Endothelial cell of umbilical vein (primary cell): ENCODE results near the gene PPP2R3C. TPM values are rescaled to one million over a fixed set of nuclear protein-coding genes. Genes with fewer than 3 reads are reported as not detected.
"Not testable (repeated sequence)": the region's sequence is repeated elsewhere in the genome, so short reads cannot be mapped to it uniquely, and the experiment has no call there.

Experiments used
- BruUV-seq: library from RNA; stranded (reverse); fragments of 400-500 nt; replicated peaks from 2 replicates; lab custom pipeline; 2021; lab: Mats Ljungman, UMichigan
- CTCF ChIA-PET: fragments of 300-600, 350-600 bp; sonication (Branson Sonifier 250); formaldehyde crosslinking; loops from one replicate; lab custom pipeline; 2021; ENCODE audit warnings: antibody characterized with exemption, inconsistent platforms; lab: Charles Lee
- POLR2A ChIA-PET: fragments of 300-600, 350-600 bp; sonication (Branson Sonifier 250); formaldehyde crosslinking; loops from one replicate; lab custom pipeline; 2021; ENCODE audit warnings: antibody characterized with exemption, inconsistent platforms; lab: Charles Lee
- DNase-seq: peaks from one replicate; pipeline ENCODE4 v3.0.0-alpha.2; 2011; ENCODE audit warnings: low read depth, low spot score
- FAIRE-seq: peaks from 2 replicates; lab custom pipeline; 2011; peaks lifted over from hg19 to GRCh38; lab: Jason Lieb, UNC
- H2AFZ ChIP-seq: 2 replicates; pipeline ENCODE4 v1.6.0; 2012; ENCODE audit warnings: low read depth, low read length, control low read depth, inconsistent platforms
- H3K27ac ChIP-seq: 2 replicates; pipeline ENCODE4 v1.5.1; 2011; ENCODE audit warnings: low read depth, mild to moderate bottlenecking, control low read depth, low read length, moderate library complexity; ENCODE audit not compliant: insufficient read depth
- H3K27me3 ChIP-seq, 2 experiments: 2 replicates each; pipeline versions ENCODE4 v1.6.0 to v1.6.1; 2011; ENCODE audit warnings: low read length in 2 of 2, mixed read lengths in 1 of 2; ENCODE audit not compliant: control insufficient read depth in 2 of 2, insufficient read depth in 2 of 2
- H3K36me3 ChIP-seq, 2 experiments: 2 replicates in 1 of 2; 3 replicates in 1 of 2; pipeline ENCODE4 v1.5.1; 2011; ENCODE audit warnings: low read length in 2 of 2, mild to moderate bottlenecking in 1 of 2, moderate library complexity in 1 of 2; ENCODE audit not compliant: control insufficient read depth in 2 of 2, insufficient read depth in 2 of 2; ENCODE audit errors: extremely low read depth in 1 of 2
- H3K4me1 ChIP-seq: 3 replicates; pipeline ENCODE4 v1.5.1; 2011; ENCODE audit warnings: mild to moderate bottlenecking, low read length; ENCODE audit not compliant: control insufficient read depth, insufficient read depth; ENCODE audit errors: extremely low read depth
- H3K4me2 ChIP-seq: 2 replicates; pipeline ENCODE4 v1.6.1; 2011; ENCODE audit warnings: low read length, control low read depth, mixed read lengths; ENCODE audit not compliant: insufficient read depth
- H3K4me3 ChIP-seq, 3 experiments: fragments of 200-600 bp in 1 of 3; sonication (generic), shearing (Covaris generic) in 1 of 3; replicated peaks in 1 of 3; 2 replicates each; pipeline ENCODE4 v1.5.1; 2011 to 2016; ENCODE audit warnings: control low read depth in 3 of 3, low read length in 3 of 3, mild to moderate bottlenecking in 2 of 3, inconsistent platforms in 1 of 3, low read depth in 1 of 3, moderate library complexity in 1 of 3; ENCODE audit not compliant: insufficient read depth in 1 of 3
- H3K79me2 ChIP-seq: 2 replicates; pipeline ENCODE4 v1.6.0; 2012; ENCODE audit warnings: low read length, inconsistent platforms; ENCODE audit not compliant: control insufficient read depth, insufficient read depth
- H3K9ac ChIP-seq: replicated peaks from 2 replicates; pipeline ENCODE3; 2011; ENCODE audit warnings: low read length, control low read depth; ENCODE audit not compliant: insufficient read depth; ENCODE audit errors: extremely low read depth
- H3K9me1 ChIP-seq: replicated peaks from 3 replicates; pipeline ENCODE4 v1.6.0; 2011; ENCODE audit warnings: mild to moderate bottlenecking, low read length; ENCODE audit not compliant: control insufficient read depth, insufficient read depth; ENCODE audit errors: extremely low read depth
- H3K9me3 ChIP-seq: replicated peaks from 2 replicates; pipeline ENCODE4 v1.5.1; 2012; ENCODE audit warnings: low read length, inconsistent platforms; ENCODE audit not compliant: control insufficient read depth, insufficient read depth
- H4K20me1 ChIP-seq: replicated peaks from 2 replicates; pipeline ENCODE3; 2011; ENCODE audit warnings: mild to moderate bottlenecking, low read length; ENCODE audit not compliant: control insufficient read depth, insufficient read depth; ENCODE audit errors: extremely low read depth
- EZH2 ChIP-seq: IDR thresholded peaks from 2 replicates; pipeline ENCODE4 v1.6.1; 2012; ENCODE audit warnings: borderline replicate concordance, low read depth, mild to moderate bottlenecking, moderate library complexity, low read length, inconsistent platforms; ENCODE audit not compliant: severe bottlenecking
- FOS ChIP-seq: IDR thresholded peaks from 2 replicates; pipeline ENCODE4 v1.6.1; 2011; ENCODE audit warnings: mild to moderate bottlenecking, low read length, moderate library complexity, borderline replicate concordance; ENCODE audit not compliant: insufficient read depth
- GATA2 ChIP-seq: IDR thresholded peaks from 2 replicates; pipeline ENCODE4 v1.7.0; 2011; ENCODE audit warnings: low read depth, mild to moderate bottlenecking, moderate library complexity, mixed read lengths, low read length; ENCODE audit not compliant: insufficient read length, insufficient read depth
- JUN ChIP-seq: IDR thresholded peaks from 2 replicates; pipeline ENCODE4 v1.6.1; 2011; ENCODE audit warnings: borderline replicate concordance, low read depth; ENCODE audit not compliant: insufficient read length, insufficient read depth
- MYC ChIP-seq: IDR thresholded peaks from one replicate; pipeline ENCODE4 v1.6.1; 2011; ENCODE audit warnings: mild to moderate bottlenecking, low read depth, low read length
- POLR2A ChIP-seq: IDR thresholded peaks from 2 replicates; pipeline ENCODE4 v1.6.1; 2012; ENCODE audit warnings: low read depth, mild to moderate bottlenecking, control low read depth, low read length
- POLR2AphosphoS5 ChIP-seq: IDR thresholded peaks from 2 replicates; pipeline ENCODE4 v1.6.1; 2012; ENCODE audit warnings: low read depth, mild to moderate bottlenecking, control low read depth, low read length, moderate library complexity; ENCODE audit not compliant: insufficient read depth
- dilution Hi-C: fragments of 300-500 bp; cut with MboI; formaldehyde crosslinking; loops from one replicate; pipeline ENCODE4 v1.15.0; 2019; ENCODE audit warnings: low sequenced_read_pairs; ENCODE audit not compliant: extremely low pct_ligation_motif_present
- intact Hi-C: fragments of 100-400 bp; cut with micrococcal nuclease; formaldehyde crosslinking; loops from one replicate; pipeline ENCODE4 v1.10.0; 2022
- polyA plus RNA-seq, 4 experiments: library from polyadenylated mRNA; depleted of rRNA in 3 of 4; stranded (reverse) in 3 of 4; unstranded in 1 of 4; fragments of >200 nt; gene quantifications; 2 replicates each; pipeline versions ENCODE4 v1.2.1 to v1.2.3, GENCODE V29; 2011 to 2012; ENCODE audit warnings: missing spikeins in 1 of 4
- total RNA-seq: library from RNA; stranded (reverse); gene quantifications from 2 replicates; pipeline ENCODE4 v1.2.3, GENCODE V29; 2021
- TF ChIP-seq, protein P1 (sequence below): IDR thresholded peaks from 2 replicates; pipeline ENCODE4 v1.6.1; 2011; ENCODE audit not compliant: insufficient read depth, insufficient read length
- TF ChIP-seq, protein P2 (sequence below), 2 donors: IDR thresholded peaks; 1 replicate in 1 of 2; 2 replicates in 1 of 2; pipeline ENCODE4 v1.5.1; 2011; ENCODE audit warnings: low read length in 2 of 2, mild to moderate bottlenecking in 2 of 2, moderate library complexity in 2 of 2, control low read depth in 1 of 2, inconsistent platforms in 1 of 2, low read depth in 1 of 2; ENCODE audit not compliant: insufficient read depth in 1 of 2; ENCODE audit errors: extremely low read depth in 1 of 2

Gene PPP2R3C
- total and polyA plus RNA-seq, 2 donors (not counting 3 experiments of a cell fraction or from before 2014, with no cell fraction given), result 10.2 to 40.6 TPM

DNA sequence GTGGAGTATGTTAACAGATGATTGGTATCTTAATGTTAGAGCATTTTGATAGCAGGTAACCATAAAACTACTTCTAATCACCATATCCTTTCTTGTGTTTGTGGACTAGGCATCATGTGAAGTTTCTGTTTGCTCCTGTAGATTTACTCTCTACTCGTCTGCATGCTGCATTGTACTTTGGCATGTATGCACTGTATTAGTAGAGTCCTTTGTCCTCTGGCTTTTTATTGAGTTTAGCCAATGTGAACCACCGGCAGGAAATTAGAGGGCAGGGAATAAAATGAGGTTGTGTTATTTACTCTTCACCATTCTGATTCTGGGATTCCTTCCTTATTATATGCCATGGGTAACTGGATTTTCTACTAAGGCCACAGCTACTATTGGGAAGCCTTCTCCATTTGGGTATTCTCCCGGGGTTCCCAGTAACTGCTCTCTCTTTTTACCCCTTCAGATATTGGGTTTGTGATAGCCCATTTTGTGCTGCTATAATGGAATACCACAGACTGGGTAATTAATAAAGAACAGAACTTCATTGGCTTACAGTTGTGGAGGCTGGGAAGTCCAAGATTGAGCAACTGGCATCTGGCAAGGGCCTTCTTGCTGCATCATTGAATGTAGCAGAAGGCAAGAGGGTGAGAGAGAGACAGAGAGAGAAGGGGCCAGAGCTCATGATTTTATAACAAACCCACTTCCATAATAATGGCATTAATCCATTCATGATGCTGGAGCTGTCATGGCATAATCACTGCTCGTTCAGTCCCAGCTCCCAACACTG, 53.4 kb downstream of the PPP2R3C start:
- CTCF ChIA-PET, result no interaction called here
- Histone ChIP-seq H3K27me3 (no peaks in the 10 kb centered on the region), H3K79me2 (no peaks in the 10 kb centered on the region), H3K4me2 (no peak overlapping the region), H3K4me3 (no peak overlapping the region), H3K9me3 (no peaks in the 10 kb centered on the region), H3K9ac (no peak overlapping the region), H3K36me3 (no peaks in the 10 kb centered on the region), H3K27ac (no peak overlapping the region), H3K4me1 (peaks cover 2% of the 10 kb centered on the region), H4K20me1 (no peaks in the 10 kb centered on the region), H2AFZ (no peak overlapping the region), H3K9me1 (no peaks in the 10 kb centered on the region)
- FAIRE-seq, result no peak
- DNase-seq, result no peak
- intact Hi-C loops, result no loop called here
- no TSS peak for BruUV-seq
- dilution Hi-C loops, result no loop called here
- POLR2A ChIA-PET, result no interaction called here
- TF ChIP-seq GATA2 (no peak), POLR2A (no peak), JUN (no peak), EZH2 (no peak), POLR2AphosphoS5 (no peak), FOS (no peak), MYC (no peak)
- TF ChIP-seq, protein P1, sequence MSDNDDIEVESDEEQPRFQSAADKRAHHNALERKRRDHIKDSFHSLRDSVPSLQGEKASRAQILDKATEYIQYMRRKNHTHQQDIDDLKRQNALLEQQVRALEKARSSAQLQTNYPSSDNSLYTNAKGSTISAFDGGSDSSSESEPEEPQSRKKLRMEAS, result no peak
- TF ChIP-seq, protein P2, sequence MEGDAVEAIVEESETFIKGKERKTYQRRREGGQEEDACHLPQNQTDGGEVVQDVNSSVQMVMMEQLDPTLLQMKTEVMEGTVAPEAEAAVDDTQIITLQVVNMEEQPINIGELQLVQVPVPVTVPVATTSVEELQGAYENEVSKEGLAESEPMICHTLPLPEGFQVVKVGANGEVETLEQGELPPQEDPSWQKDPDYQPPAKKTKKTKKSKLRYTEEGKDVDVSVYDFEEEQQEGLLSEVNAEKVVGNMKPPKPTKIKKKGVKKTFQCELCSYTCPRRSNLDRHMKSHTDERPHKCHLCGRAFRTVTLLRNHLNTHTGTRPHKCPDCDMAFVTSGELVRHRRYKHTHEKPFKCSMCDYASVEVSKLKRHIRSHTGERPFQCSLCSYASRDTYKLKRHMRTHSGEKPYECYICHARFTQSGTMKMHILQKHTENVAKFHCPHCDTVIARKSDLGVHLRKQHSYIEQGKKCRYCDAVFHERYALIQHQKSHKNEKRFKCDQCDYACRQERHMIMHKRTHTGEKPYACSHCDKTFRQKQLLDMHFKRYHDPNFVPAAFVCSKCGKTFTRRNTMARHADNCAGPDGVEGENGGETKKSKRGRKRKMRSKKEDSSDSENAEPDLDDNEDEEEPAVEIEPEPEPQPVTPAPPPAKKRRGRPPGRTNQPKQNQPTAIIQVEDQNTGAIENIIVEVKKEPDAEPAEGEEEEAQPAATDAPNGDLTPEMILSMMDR (IDR thresholded peaks at IDR 0.05; ENCODE audit: extremely low read depth in 1 of 2, insufficient read depth in 1 of 2, low read depth in 1 of 2, low read length in 2 of 2), result no peak

DNA sequence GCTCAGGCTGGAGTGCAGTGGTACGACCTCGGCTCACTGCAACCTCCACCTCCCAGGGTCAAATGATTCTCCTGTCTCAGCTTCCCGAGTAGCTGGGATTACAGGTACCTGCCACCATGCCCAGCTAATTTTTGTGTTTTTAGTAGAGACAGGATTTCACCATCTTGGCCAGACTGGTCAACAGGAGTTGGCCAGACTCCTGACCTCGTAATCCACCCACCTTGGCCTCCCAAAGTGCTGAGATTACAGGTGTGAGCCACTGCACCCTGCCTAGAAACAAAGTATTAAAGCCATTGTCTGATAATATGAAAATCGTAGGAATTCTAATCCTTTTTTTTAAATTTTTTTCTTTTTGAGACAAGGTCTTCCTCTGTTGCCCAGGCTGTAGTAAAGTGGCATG, 56.1 kb downstream of the PPP2R3C start:
- intact Hi-C loops, H3K9ac ChIP-seq, H3K4me1 ChIP-seq, BruUV-seq, H3K4me3 ChIP-seq, H3K79me2 ChIP-seq, DNase-seq, H2AFZ ChIP-seq, FAIRE-seq, H3K27me3 ChIP-seq, H3K4me2 ChIP-seq, H3K27ac ChIP-seq, H3K9me3 ChIP-seq, H4K20me1 ChIP-seq, dilution Hi-C loops, H3K36me3 ChIP-seq, H3K9me1 ChIP-seq: not testable (repeated sequence)
- ChIA-PET POLR2A (interaction anchor here (0.7 kb wide), 1 partner anchor 28 kb away, joined by 3 read pairs; no protein-coding TSS in a partner anchor), CTCF (interaction anchor here (0.7 kb wide), 1 partner anchor 177 kb away, joined by 4 read pairs; no protein-coding TSS in a partner anchor)
